IMR-90 (cell line): ENCODE measurements around the gene CPSF2. TPM values are rescaled to one million over a fixed set of nuclear protein-coding genes. Genes with fewer than 3 reads are reported as not detected.

Source experiments
- ATAC-seq: fragments of 200-7000 bp; cut with Tn5 transposase; 2 replicates; pipeline ENCODE4 v1.9.1; 2020; ENCODE audit warnings: low read depth, mild to moderate bottlenecking, moderate library complexity
- BruUV-seq: library from RNA; stranded (reverse); fragments of 400-500 nt; replicated peaks from 2 replicates; lab custom pipeline; 2021; lab: Mats Ljungman, UMichigan
- CTCF ChIA-PET: fragments of 300-600 bp; formaldehyde crosslinking; extraction: SDS; loops from one replicate; lab custom pipeline; 2021; ENCODE audit warnings: antibody characterized with exemption; lab: Yijun Ruan, JAX
- POLR2A ChIA-PET: fragments of 300-600 bp; sonication (Branson Sonifier 250); formaldehyde crosslinking; loops from one replicate; lab custom pipeline; 2022; ENCODE audit warnings: antibody characterized with exemption; ENCODE audit not compliant: unreplicated experiment; lab: Charles Lee
- DNase-seq: peaks from one replicate; pipeline ENCODE4 v3.0.0; 2013
- H2AFZ ChIP-seq: replicated peaks from 2 replicates; pipeline ENCODE3; 2013; ENCODE audit warnings: low read length, mild to moderate bottlenecking; ENCODE audit not compliant: poor library complexity
- H2AK5ac ChIP-seq: 2 replicates; pipeline ENCODE4 v1.6.1; 2013; ENCODE audit warnings: low read depth, low read length, inconsistent platforms
- H2AK9ac ChIP-seq: replicated peaks from 2 replicates; pipeline ENCODE3; 2013; ENCODE audit warnings: mild to moderate bottlenecking, low read depth, low read length, moderate library complexity; ENCODE audit not compliant: poor library complexity
- H2BK120ac ChIP-seq: 2 replicates; pipeline ENCODE4 v1.6.1; 2013; ENCODE audit warnings: low read depth, low read length, inconsistent platforms
- H2BK15ac ChIP-seq: 3 replicates; pipeline ENCODE4 v1.6.1; 2013; ENCODE audit warnings: low read depth, low read length, inconsistent platforms
- H2BK20ac ChIP-seq: 2 replicates; pipeline ENCODE4 v1.6.1; 2013; ENCODE audit warnings: low read depth, mild to moderate bottlenecking, inconsistent platforms, low read length, moderate library complexity
- H2BK5ac ChIP-seq: 2 replicates; pipeline ENCODE4 v1.6.1; 2013; ENCODE audit warnings: mild to moderate bottlenecking, low read depth, low read length, inconsistent platforms; ENCODE audit not compliant: poor library complexity, severe bottlenecking
- H3K14ac ChIP-seq: replicated peaks from 2 replicates; pipeline ENCODE4 v1.6.1; 2013; ENCODE audit warnings: low read depth, low read length, inconsistent platforms
- H3K18ac ChIP-seq: 2 replicates; pipeline ENCODE4 v1.6.1; 2013; ENCODE audit warnings: low read depth, low read length, control low read depth
- H3K23ac ChIP-seq: 2 replicates; pipeline ENCODE4 v1.6.1; 2013; ENCODE audit warnings: low read depth, low read length, inconsistent platforms
- H3K27ac ChIP-seq: 2 replicates; pipeline ENCODE4 v1.5.1; 2013; ENCODE audit warnings: mild to moderate bottlenecking, control low read depth, low read length; ENCODE audit not compliant: insufficient read depth
- H3K27me3 ChIP-seq: 2 replicates; pipeline ENCODE4 v1.6.1; 2013; ENCODE audit warnings: low read length; ENCODE audit not compliant: control insufficient read depth, insufficient read depth
- H3K36me3 ChIP-seq: 2 replicates; pipeline ENCODE4 v1.6.1; 2013; ENCODE audit warnings: low read length, mixed read lengths; ENCODE audit not compliant: control insufficient read depth, insufficient read depth
- H3K4ac ChIP-seq: 2 replicates; pipeline ENCODE4 v1.6.1; 2013; ENCODE audit warnings: low read depth, low read length, inconsistent platforms
- H3K4me1 ChIP-seq: 2 replicates; pipeline ENCODE4 v1.6.1; 2013; ENCODE audit warnings: low read length, mixed read lengths; ENCODE audit not compliant: control insufficient read depth, insufficient read depth
- H3K4me2 ChIP-seq: 2 replicates; pipeline ENCODE4 v1.6.1; 2013; ENCODE audit warnings: low read depth, mild to moderate bottlenecking, control low read depth, low read length, moderate library complexity
- H3K4me3 ChIP-seq: 2 replicates; pipeline ENCODE4 v1.5.1; 2013; ENCODE audit warnings: low read depth, mild to moderate bottlenecking, control low read depth, low read length, moderate library complexity; ENCODE audit not compliant: insufficient read depth
- H3K56ac ChIP-seq: 2 replicates; pipeline ENCODE4 v1.6.1; 2013; ENCODE audit warnings: low read length, inconsistent platforms; ENCODE audit not compliant: insufficient read depth; ENCODE audit errors: extremely low read depth
- H3K79me1 ChIP-seq, 2 experiments: 2 replicates each; pipeline ENCODE4 v1.6.1; 2013; ENCODE audit warnings: low read length in 2 of 2, inconsistent platforms in 1 of 2, low read depth in 1 of 2
- H3K9ac ChIP-seq: 2 replicates; pipeline ENCODE4 v1.6.1; 2013; ENCODE audit warnings: low read depth, low read length, control low read depth
- H3K9me1 ChIP-seq: 2 replicates; pipeline ENCODE4 v1.6.1; 2013; ENCODE audit warnings: low read length, inconsistent platforms; ENCODE audit not compliant: insufficient read depth
- H3K9me3 ChIP-seq: 2 replicates; pipeline ENCODE4 v1.6.1; 2013; ENCODE audit warnings: low read length; ENCODE audit not compliant: control insufficient read depth, insufficient read depth
- H4K20me1 ChIP-seq: 2 replicates; pipeline ENCODE4 v1.6.1; 2013; ENCODE audit warnings: low read length, inconsistent platforms; ENCODE audit not compliant: insufficient read depth
- H4K5ac ChIP-seq: 2 replicates; pipeline ENCODE4 v1.6.1; 2013; ENCODE audit warnings: mild to moderate bottlenecking, low read depth, low read length, control low read depth
- H4K8ac ChIP-seq, 2 experiments: 2 replicates each; pipeline ENCODE4 v1.6.1; 2013; ENCODE audit warnings: low read depth in 2 of 2, low read length in 2 of 2, control low read depth in 1 of 2, inconsistent platforms in 1 of 2
- H4K91ac ChIP-seq: 2 replicates; pipeline ENCODE4 v1.6.1; 2013; ENCODE audit warnings: low read depth, low read length, inconsistent platforms; ENCODE audit not compliant: insufficient read depth
- FOS ChIP-seq: fragments of 150-350 bp; IDR thresholded peaks from 2 replicates; pipeline ENCODE4 v1.6.1; 2016; ENCODE audit warnings: low read depth, low read length
- RCOR1 ChIP-seq: IDR thresholded peaks from 2 replicates; pipeline ENCODE4 v1.6.1; 2012; ENCODE audit warnings: mild to moderate bottlenecking, low read length, improper control_type of control experiment; ENCODE audit not compliant: insufficient replicate concordance
- SMC3 ChIP-seq: fragments of 150-350 bp; IDR thresholded peaks from 2 replicates; pipeline ENCODE4 v1.6.1; 2016; ENCODE audit warnings: low read depth, mild to moderate bottlenecking, antibody characterized with exemption, low read length, moderate library complexity
- WGBS, 2 experiments: methylation state at CpG; one replicate each; pipeline versions ENCODE4 v1.1.5 to v1.1.7; 2013; ENCODE audit warnings: missing lambda C conversion rate in 2 of 2; ENCODE audit not compliant: insufficient read length in 1 of 2; ENCODE audit errors: extremely low coverage in 2 of 2; 5-methylcytosine and 5-hydroxymethylcytosine counted together
- dilution Hi-C: fragments of 300-500 bp; cut with HindIII; formaldehyde crosslinking; loops from one replicate; pipeline ENCODE4 v1.14.3; 2018; ENCODE audit warnings: low sequenced_read_pairs; ENCODE audit not compliant: unreplicated experiment
- in situ Hi-C: fragments of 300-500 bp; cut with MboI; formaldehyde crosslinking; loops from 3 replicates; pipeline ENCODE4 v1.14.3; 2019; ENCODE audit warnings: low sequenced_read_pairs, inconsistent platforms, mixed read lengths
- intact Hi-C: fragments of 100-400 bp; cut with micrococcal nuclease; formaldehyde crosslinking; loops from 2 replicates; pipeline ENCODE4 v1.10.0; 2022
- polyA plus RNA-seq, 3 experiments: library from polyadenylated mRNA; depleted of rRNA; stranded (reverse); fragments of >200 nt; gene quantifications; 2 replicates each; pipeline ENCODE4 v1.2.3, GENCODE V29; 2012; ENCODE audit warnings: low replicate concordance in 1 of 3
- total RNA-seq: library from RNA; depleted of rRNA; stranded (reverse); fragments of >200 nt; gene quantifications from 2 replicates; pipeline ENCODE4 v1.2.3, GENCODE V29; 2012

CPSF2 gene
- total and polyA plus RNA-seq, 2 of the 4 experiments (the other 2 are of a cell fraction), result 18.5 to 30.6 TPM

- H4K5ac ChIP-seq, result no peak overlapping the region
- no peak overlapping the region for H2BK5ac ChIP-seq
- no peaks in the 10 kb centered on the region for H3K27me3 ChIP-seq
- H3K79me1 ChIP-seq, result peaks cover 3% of the 10 kb centered on the region in 2 experiments; a peak in 2 of 4 replicates
- H2BK120ac ChIP-seq, result no peak overlapping the region
- no peak overlapping the region for H4K8ac ChIP-seq
- H3K56ac ChIP-seq, result no peak overlapping the region
- H3K4me2 ChIP-seq, result no peak overlapping the region
- H3K4ac ChIP-seq, result no peak overlapping the region
- no peak overlapping the region for H3K9ac ChIP-seq
- H3K9me3 ChIP-seq, result 0 out of 2 replicates have a peak, but pooled peaks cover 3% of the 10 kb centered on the region
- H3K14ac ChIP-seq, result no peak overlapping the region
- ATAC-seq (no peak), DNase-seq (no peak)
- peaks cover 2% of the 10 kb centered on the region; the same call in 1 of the 2 replicates for H3K4me1 ChIP-seq
- POLR2A ChIA-PET, result no interaction called here
- no peak overlapping the region for H2BK15ac ChIP-seq
- H2AFZ ChIP-seq, result no peak overlapping the region
- peaks cover 2% of the 10 kb centered on the region; the same call in 1 of the 2 replicates for H3K9me1 ChIP-seq
- no TSS peak for BruUV-seq
- H3K23ac ChIP-seq, result no peak overlapping the region
- H3K27ac ChIP-seq, result no peak overlapping the region
- H2AK9ac ChIP-seq, result no peak overlapping the region
- H4K20me1 ChIP-seq, result peaks cover 3% of the 10 kb centered on the region; the same call in 1 of the 2 replicates
- H2AK5ac ChIP-seq, result no peak overlapping the region
- in situ Hi-C loops (no loop called here), dilution Hi-C loops (no loop called here), intact Hi-C loops (no loop called here)
- TF ChIP-seq SMC3, result no peak
- no peak for TF ChIP-seq FOS
- no peak for TF ChIP-seq RCOR1
- no peak overlapping the region for H3K4me3 ChIP-seq
- H3K36me3 ChIP-seq, result peaks cover 30% of the 10 kb centered on the region
- CTCF ChIA-PET, result interaction anchor here (0.5 kb wide), 1 partner anchor 317 kb away, joined by 3 read pairs; no protein-coding TSS in a partner anchor
- no peak overlapping the region for H2BK20ac ChIP-seq
- no peak overlapping the region for H4K91ac ChIP-seq
- no CpG with 5 or more reads among the region's 3 CpGs for WGBS, 2 experiments
- H3K18ac ChIP-seq, result no peak overlapping the region
Observed at GRCh38 chr14:92161521-92161920, 39.8 kb downstream of the CPSF2 start.
